HG02884 (cell line): ENCODE measurements around the gene UTP25.

Experiments used
- ATAC-seq: cut with Tn5 transposase; IDR thresholded peaks from one replicate; pipeline ENCODE4 v1.9.1; 2021; ENCODE audit warnings: mild to moderate bottlenecking, moderate library complexity; ENCODE audit not compliant: unreplicated experiment

UTP25 gene

DNA sequence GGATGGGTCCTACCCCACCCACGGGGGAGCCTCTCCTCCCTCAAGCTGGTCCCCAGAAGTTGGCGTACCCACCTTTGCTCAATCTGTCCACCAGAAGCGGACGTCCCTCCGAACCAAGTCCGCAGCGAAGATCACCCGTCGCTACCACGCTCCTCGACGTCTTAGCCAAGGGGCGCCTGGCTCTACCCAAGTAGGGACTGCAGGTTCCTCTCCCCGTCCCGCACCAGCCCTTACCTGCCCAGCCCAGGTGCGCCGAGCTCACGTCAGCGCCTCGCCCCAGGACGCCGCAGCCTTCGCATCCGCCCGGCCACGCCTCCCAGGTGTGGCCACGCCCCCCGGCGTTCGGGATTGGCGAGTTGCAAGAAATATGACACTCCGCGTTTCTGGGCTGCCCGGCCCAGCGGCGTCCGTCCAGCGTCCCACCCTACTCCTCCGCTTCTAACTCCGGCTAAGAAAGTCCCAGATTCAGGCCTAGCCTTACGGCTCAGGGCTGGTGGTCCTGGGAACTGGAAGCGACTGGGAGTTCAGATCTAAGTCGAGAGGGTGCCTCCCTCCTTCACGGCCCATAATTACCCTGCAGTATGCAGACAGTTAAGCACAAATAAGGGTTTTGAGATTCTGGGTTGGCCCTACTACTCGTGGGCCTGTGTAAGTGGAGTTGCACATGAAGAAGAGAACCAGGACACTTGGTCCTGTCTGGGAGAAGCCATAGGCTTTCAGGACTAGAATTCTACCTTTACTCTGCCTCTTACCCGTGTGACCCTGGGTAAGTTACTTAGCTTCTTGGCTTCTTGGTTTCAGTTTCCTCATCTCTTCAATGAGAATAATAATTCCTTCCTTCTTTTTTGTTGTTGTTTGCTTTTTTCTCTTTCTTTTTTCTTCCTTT, 21.7 kb upstream of the UTP25 start, which contains the start of gene IRF6:
IRF6 (minus strand) TSS at position 268 of the 886 bp plus-strand sequence. CDS start 4,729 bp downstream, outside the sequence.
- peak; percentile 88 for ATAC-seq

GRCh38 chr1:209807509-209807908, 20.3 kb upstream of the UTP25 start:
- ATAC-seq = no peak

- ATAC-seq = no peak
Observed at GRCh38 chr1:209808059-209808581, 19.7 kb upstream of the UTP25 start.

DNA sequence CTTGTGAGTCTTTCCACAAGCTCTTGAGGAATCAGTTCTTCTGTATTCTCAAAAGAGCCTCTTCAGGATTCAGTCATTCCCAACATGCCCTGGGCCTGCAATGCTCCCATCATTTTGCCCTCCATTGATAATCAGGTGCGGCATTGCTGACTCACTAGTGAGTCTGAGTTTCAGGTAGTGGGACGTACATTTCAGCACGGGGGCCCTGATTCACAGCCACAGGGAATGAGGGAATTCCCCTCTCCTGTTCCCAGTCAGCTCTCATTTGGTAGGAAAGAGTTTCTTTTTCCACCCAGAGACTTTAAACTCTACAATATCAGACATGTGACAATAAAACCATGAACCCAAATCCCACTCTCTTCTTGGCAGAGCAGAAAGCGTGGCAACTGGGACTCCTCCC, 18.2 kb upstream of the UTP25 start:
- no peak for ATAC-seq

- ATAC-seq = no peak
Observed at GRCh38 chr1:209810783-209811182, 17.0 kb upstream of the UTP25 start.

- no peak for ATAC-seq
Observed at GRCh38 chr1:209813902-209814301, 13.9 kb upstream of the UTP25 start.

- ATAC-seq = no peak
Observed at GRCh38 chr1:209815490-209815889, 12.3 kb upstream of the UTP25 start.

GRCh38 chr1:209815931-209816341, 11.8 kb upstream of the UTP25 start:
- ATAC-seq = no peak

DNA sequence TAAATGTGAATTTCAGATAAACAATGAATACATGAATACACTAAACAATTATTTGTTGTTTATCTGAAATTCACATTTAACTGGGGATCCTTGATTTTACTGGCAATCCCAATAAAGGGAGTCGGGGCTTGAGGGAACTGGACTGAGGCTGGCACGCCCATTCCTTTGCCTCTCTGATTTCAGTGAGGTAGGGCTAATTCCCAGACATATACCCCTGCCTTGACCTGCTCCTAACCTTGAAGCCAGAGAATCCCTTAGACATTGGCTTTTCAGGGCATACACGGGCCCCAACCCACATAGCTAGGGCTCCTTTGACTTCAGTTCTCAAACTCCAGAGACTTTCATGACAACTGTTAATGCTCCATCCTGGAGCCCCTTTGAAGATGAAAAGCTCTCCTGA, 10.8 kb upstream of the UTP25 start:
- no peak for ATAC-seq

DNA sequence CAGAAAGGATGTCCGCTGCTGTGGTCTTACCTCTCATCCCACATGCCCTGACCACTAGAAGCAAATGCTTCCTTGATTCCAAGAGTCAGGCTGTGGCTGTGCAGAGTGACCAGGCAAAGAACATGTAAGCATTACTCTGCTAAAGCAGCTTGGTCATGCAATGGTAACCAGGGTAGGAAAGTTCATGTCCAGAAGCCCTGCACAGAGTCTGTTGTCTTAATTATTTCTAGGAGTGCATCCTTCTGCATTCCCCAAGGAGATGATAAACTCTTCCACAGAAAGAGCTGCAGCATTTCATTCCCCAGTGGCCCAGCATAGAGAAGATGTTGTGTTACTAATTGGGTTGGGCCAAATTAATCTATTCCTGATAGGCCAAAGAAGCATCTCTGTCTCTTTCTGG, 10.1 kb upstream of the UTP25 start:
- no peak for ATAC-seq

DNA sequence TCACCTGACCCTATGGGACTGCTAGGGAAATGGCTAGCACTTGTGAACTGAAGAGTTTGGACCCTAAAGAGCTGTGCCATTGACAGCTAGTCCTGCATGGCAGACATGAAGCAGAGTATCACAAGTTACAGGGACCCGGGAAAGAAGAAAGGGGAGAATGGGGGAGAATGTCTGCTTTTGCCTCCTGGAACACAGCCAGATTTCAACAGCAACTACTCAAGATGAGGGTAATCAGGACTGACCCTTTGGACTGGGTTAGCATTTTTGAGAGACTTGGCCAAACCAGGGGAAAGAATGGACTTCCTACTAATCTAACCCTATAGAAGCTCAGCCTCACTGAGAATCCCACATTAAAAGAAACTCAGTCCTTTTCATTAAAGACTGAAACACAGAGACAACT, 8.7 kb upstream of the UTP25 start:
- ATAC-seq = no peak

GRCh38 chr1:209820986-209821385, 6.8 kb upstream of the UTP25 start:
- no peak for ATAC-seq

DNA sequence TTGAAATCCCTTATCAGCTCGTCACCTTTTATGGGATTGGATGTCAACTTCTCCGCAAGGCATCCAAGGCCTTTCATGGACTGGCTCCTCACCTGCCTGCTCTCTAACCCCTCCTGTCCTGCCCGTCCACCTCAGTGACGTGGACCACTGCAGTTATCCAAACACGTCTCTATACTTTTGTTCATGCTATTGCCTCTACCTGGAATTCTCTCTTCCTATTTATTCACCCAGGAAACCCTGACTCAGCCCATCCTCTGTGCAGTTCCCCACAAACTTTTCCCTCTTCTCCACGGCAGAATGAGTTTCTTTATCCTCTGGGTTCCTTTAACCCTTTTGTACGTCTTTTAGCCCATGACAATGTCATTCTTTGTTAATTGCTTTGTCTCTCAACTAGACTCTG, 5.1 kb upstream of the UTP25 start:
- no peak for ATAC-seq

DNA sequence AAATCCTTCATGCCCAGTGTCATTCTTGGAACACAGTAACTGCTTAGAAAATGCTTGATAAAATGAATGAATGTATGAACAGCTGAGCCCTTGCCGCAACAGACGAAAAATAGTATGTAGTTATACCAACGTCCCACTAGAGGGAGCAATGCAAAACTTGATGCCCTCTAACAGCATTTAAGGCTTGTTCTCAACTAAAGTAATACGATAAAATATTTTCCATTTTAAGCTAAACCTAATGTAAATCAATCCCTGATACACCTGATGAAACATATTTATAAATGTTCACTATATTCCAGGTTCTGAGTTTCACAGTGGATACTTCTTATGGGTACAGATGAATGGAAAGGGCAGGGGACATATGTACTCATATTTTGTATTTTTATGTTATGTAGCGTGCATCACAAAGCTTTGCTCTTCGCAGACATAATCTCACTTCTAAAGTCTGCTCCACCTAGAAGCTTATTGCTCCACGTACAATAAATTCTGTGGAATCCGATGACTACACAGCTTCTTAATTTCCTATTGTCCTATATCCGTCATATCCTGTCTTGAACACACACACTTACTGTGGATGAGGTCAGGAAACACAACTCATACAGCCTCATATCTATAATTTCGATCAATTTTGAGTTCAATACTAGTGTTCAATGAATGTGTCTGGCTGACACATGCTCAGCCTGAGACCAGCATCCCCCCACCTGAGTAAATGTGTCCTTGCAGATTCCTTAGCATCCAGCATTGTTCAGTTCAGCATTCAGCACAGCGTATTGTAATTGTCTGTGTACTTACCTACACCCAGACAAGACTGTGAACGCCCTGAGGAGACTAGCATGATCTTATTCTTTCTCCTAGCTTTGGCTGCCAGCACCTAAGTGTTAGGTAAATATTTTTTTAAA, 4.4 kb upstream of the UTP25 start:
- ATAC-seq = peak; percentile 42

GRCh38 chr1:209825591-209826434, 2.0 kb upstream of the UTP25 start:
- ATAC-seq = no peak

GRCh38 chr1:209829716-209830115, 1.9 kb downstream of the UTP25 start:
- ATAC-seq = no peak

GRCh38 chr1:209830722-209831121, 3.0 kb downstream of the UTP25 start:
- ATAC-seq = no peak

DNA sequence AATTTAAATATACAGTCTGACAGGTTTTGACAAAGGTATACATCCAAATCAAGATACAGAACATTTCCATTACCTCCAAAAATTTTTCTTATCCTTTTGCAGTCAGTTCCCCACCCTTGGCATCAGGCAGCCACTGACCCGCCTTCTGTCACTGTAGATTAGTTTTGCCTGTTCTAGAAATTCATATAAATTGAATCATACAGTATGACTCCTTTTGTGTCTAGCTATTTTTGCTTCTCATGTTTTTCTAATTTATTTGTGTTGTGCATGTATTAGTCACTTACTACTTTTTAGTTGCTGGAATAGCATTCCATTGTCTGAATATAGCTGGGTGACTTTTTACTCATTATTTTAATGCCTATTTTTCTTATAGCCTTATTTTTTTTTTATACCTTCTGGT, 3.8 kb downstream of the UTP25 start:
- no peak for ATAC-seq

DNA sequence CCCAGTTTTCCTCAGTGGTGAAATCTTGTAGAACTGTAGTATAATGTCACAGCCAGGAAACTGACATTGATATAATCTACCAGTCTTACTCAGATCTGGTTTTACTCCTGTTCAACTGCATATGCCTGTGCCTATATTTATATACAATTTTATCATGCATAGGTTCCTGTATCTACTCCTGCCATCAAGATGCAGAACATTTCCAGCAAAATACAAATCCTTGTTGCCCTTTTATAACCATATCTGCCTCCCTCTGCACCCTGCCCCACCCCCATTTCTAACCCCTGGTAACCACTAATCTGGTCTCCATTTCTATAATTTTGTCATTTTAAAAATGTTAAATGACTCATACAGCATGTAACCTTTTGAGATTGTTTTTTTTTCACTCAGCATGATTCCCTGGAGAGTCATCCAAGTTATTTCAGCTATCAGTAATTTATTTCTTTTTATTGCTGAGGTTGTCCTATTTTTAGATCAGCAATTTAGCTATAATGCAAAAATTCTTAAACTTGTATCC, 8.1 kb downstream of the UTP25 start:
- ATAC-seq = no peak

GRCh38 chr1:209837671-209838070, 9.9 kb downstream of the UTP25 start:
- ATAC-seq = no peak
